ENCODE data around the gene ELMO2. TPM values are rescaled to one million over a fixed set of nuclear protein-coding genes. Genes with fewer than 3 reads are reported as not detected.

The ELMO2 gene
- 79.7 and 91.1 TPM in 2 replicates for total RNA-seq

DNA sequence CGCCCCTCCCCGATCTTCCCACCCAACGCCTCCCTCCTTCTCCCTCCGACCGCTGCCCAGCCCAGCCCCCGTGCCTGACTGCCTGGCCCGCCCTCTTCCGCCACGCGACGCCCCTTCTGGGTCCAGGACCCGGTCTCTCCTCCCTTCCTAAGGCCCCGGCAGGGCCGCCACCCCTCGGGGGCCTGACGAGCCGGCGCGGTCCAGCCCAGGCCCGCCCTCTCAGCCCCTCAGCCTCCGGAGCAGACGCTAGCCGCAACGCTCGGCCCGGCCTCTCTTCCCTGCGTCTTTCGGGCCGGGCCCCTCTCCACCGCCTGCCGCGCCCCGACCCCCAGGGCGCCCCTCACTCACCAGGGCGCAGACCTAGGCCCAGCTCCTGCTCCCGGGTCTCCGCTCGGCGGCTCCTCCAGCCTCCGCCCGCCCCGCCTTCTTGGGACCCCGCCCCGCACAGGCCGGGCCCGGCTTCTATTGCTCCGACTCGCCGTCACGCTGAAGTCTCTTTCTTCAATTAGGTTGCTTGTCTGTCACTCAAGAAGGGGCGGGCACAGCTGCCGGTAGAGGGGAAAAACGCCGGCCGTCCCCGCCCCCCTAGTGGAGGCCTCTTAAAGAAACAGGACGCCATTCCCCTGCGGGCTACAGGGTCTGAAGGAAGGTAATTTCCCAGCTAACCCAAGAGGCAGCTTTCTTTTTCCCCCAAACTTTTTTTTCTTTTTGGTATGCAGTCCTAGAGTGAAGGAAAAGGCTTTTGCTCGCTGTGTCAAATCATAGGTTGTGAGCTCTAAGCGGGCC lies at the start of gene ELMO2:
TSS of gene ELMO2 (minus strand) at position 416 of the 786 bp plus-strand sequence. CDS start 12,133 bp downstream, outside the sequence.
- Mint-ChIP-seq H3K4me3 (peak within 1 kb of the TSS; percentile 94), H3K4me1 (ENCODE audit: low read depth) (peaks cover 68% of the 10 kb centered on the region), H3K36me3 (ENCODE audit: low read depth) (peaks cover 20% of the 10 kb centered on the region), H3K27me3 (ENCODE audit: insufficient read depth) (no peaks in the 10 kb centered on the region), H3K27ac (peak within 1 kb of the TSS; percentile 96), H3K9me3 (no peaks in the 10 kb centered on the region)
- intact Hi-C loops (cut with micrococcal nuclease) = loop anchor here (1.0 to 2.0 kb wide), 10 partner anchors 42 to 1446 kb away; partner anchors contain the start of genes TOMM34, TP53RK and ZNF335
- peak; percentile 94 for DNase-seq (ENCODE audit: low spot score)

DNA sequence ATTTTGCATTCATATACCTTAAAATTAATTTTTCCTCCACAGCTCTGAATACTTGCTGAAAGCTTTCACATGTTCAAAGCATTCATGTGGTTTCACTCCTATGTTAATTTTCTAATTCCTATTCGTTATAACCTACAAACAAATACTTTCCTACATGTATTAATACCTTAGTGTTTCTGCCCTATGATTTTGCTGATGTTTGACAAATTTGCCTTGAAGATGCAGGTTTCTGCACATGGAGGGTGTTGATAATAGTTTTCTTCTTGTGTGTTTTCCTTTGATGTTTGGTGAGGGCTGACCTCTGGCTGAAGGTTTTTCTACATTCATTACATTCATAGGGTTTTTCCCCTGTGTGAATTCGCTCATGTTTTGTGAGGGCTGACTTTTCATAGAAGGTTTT lies 49.3 kb upstream of the ELMO2 start:
- H3K4me1 Mint-ChIP-seq (ENCODE audit: low read depth) = no peaks in the 10 kb centered on the region
- DNase-seq (ENCODE audit: low spot score) = no peak

DNA sequence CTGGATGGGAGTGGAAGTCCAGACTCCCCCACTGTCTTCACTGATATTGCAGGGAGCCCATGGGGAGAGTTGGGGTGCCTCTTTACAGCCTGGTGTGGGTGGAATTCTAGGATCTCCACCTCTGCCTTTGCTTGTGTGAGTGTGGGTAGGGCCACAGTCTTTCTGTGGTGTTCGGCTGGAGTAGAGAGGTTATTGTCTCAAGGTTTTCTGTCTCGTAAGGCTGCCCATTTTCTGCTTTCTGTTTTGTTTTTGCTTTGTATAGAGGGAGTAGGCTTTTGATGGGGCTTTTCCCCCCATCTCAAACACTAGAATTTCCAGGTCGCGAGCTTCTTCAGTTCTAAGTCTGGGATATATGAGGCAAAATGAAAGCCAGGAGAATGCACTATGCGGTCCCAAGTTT lies 40.4 kb upstream of the ELMO2 start:
- Mint-ChIP-seq H3K27me3 (ENCODE audit: insufficient read depth) (peaks cover 19% of the 10 kb centered on the region), H3K4me3 (no peak overlapping the region), H3K36me3 (ENCODE audit: low read depth) (no peaks in the 10 kb centered on the region), H3K4me1 (ENCODE audit: low read depth) (no peaks in the 10 kb centered on the region), H3K27ac (no peak overlapping the region), H3K9me3 (no peaks in the 10 kb centered on the region)
- intact Hi-C loops (cut with micrococcal nuclease) = no loop called here
- DNase-seq (ENCODE audit: low spot score) = no peak

More for the DNA sequence above, 49.3 kb upstream of the ELMO2 start:
- Mint-ChIP-seq H3K27ac (no peak overlapping the region), H3K27me3 (ENCODE audit: insufficient read depth) (peaks cover 10% of the 10 kb centered on the region), H3K4me3 (no peak overlapping the region), H3K9me3 (peaks cover 22% of the 10 kb centered on the region), H3K36me3 (ENCODE audit: low read depth) (no peaks in the 10 kb centered on the region)
- intact Hi-C loops (cut with micrococcal nuclease) = no loop called here

- Mint-ChIP-seq H3K4me3 (no peak overlapping the region), H3K9me3 (no peaks in the 10 kb centered on the region), H3K27me3 (ENCODE audit: insufficient read depth) (peaks cover 24% of the 10 kb centered on the region), H3K27ac (no peak overlapping the region), H3K36me3 (ENCODE audit: low read depth) (no peaks in the 10 kb centered on the region), H3K4me1 (ENCODE audit: low read depth) (no peaks in the 10 kb centered on the region)
- intact Hi-C loops (cut with micrococcal nuclease) = no loop called here
- no peak for DNase-seq (ENCODE audit: low spot score)
Observed at GRCh38 chr20:46439837-46440236, 33.4 kb upstream of the ELMO2 start.

DNA sequence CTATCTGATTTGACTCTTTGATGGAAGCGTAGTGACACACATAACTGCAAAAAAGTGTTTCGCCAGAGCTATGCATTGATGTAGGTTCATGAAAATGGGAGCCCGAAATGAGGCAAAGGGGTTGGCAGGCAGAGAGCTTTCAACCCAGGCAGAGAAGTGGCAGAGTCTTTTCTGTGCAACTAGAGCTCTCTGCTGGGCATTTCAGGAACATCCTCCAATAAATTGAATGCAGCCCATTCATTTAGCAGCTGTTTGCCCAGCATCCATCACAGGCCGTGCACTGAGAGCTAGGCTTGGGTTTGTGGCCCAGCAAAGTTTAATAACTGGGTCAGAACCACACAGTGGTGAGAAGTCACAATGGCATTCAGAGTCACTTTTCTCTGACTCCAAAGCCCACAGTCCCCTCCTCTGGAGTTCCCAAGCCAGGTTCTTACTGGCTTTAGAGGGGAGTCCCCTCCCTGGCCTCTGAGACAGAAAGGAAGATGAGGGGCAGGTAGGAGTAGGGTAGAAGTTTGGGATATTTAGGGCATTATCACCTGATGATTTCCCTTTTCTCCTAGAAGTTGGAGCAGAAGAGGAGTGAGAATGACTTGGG lies 31.8 kb upstream of the ELMO2 start:
- Mint-ChIP-seq H3K27me3 (ENCODE audit: insufficient read depth) (peaks cover 27% of the 10 kb centered on the region), H3K4me1 (ENCODE audit: low read depth) (no peaks in the 10 kb centered on the region), H3K36me3 (ENCODE audit: low read depth) (no peaks in the 10 kb centered on the region), H3K27ac (no peak overlapping the region), H3K9me3 (no peaks in the 10 kb centered on the region), H3K4me3 (no peak overlapping the region)
- intact Hi-C loops (cut with micrococcal nuclease) = loop anchor here (1.0 kb wide), 2 partner anchors 131 to 306 kb away; no protein-coding TSS in a partner anchor
- DNase-seq (ENCODE audit: low spot score) = no peak

GRCh38 chr20:46435146-46435545 lies 28.7 kb upstream of the ELMO2 start:
- intact Hi-C loops (cut with micrococcal nuclease) = no loop called here
- peaks cover 18% of the 10 kb centered on the region for H3K27me3 Mint-ChIP-seq (ENCODE audit: insufficient read depth)
- DNase-seq (ENCODE audit: low spot score) = no peak
- H3K27ac Mint-ChIP-seq = no peak overlapping the region
- H3K36me3 Mint-ChIP-seq (ENCODE audit: low read depth) = no peaks in the 10 kb centered on the region
- H3K9me3 Mint-ChIP-seq = no peaks in the 10 kb centered on the region
- no peaks in the 10 kb centered on the region for H3K4me1 Mint-ChIP-seq (ENCODE audit: low read depth)
- no peak overlapping the region for H3K4me3 Mint-ChIP-seq

GRCh38 chr20:46434597-46434996 lies 28.2 kb upstream of the ELMO2 start:
- no peak for DNase-seq (ENCODE audit: low spot score)
- no peak overlapping the region for H3K27ac Mint-ChIP-seq
- H3K36me3 Mint-ChIP-seq (ENCODE audit: low read depth) = no peaks in the 10 kb centered on the region
- H3K9me3 Mint-ChIP-seq = no peaks in the 10 kb centered on the region
- H3K27me3 Mint-ChIP-seq (ENCODE audit: insufficient read depth) = peaks cover 19% of the 10 kb centered on the region
- no peaks in the 10 kb centered on the region for H3K4me1 Mint-ChIP-seq (ENCODE audit: low read depth)
- intact Hi-C loops (cut with micrococcal nuclease) = no loop called here
- H3K4me3 Mint-ChIP-seq = no peak overlapping the region

GRCh38 chr20:46433051-46433450 lies 26.6 kb upstream of the ELMO2 start:
- intact Hi-C loops (cut with micrococcal nuclease) = no loop called here
- Mint-ChIP-seq H3K4me1 (ENCODE audit: low read depth) (no peaks in the 10 kb centered on the region), H3K27ac (no peak overlapping the region), H3K9me3 (no peaks in the 10 kb centered on the region), H3K36me3 (ENCODE audit: low read depth) (no peaks in the 10 kb centered on the region), H3K4me3 (no peak overlapping the region), H3K27me3 (ENCODE audit: insufficient read depth) (peaks cover 28% of the 10 kb centered on the region)
- no peak for DNase-seq (ENCODE audit: low spot score)

- Mint-ChIP-seq H3K27ac (no peak overlapping the region), H3K36me3 (ENCODE audit: low read depth) (no peaks in the 10 kb centered on the region), H3K4me3 (no peak overlapping the region), H3K4me1 (ENCODE audit: low read depth) (no peaks in the 10 kb centered on the region), H3K27me3 (ENCODE audit: insufficient read depth) (peaks cover 39% of the 10 kb centered on the region), H3K9me3 (no peaks in the 10 kb centered on the region)
- intact Hi-C loops (cut with micrococcal nuclease) = no loop called here
- DNase-seq (ENCODE audit: low spot score) = no peak
Observed at GRCh38 chr20:46430921-46431712, 24.7 kb upstream of the ELMO2 start.

GRCh38 chr20:46427384-46427783 lies 21.0 kb upstream of the ELMO2 start:
- H3K4me1 Mint-ChIP-seq (ENCODE audit: low read depth) = no peaks in the 10 kb centered on the region
- no peak overlapping the region for H3K4me3 Mint-ChIP-seq
- no peaks in the 10 kb centered on the region for H3K9me3 Mint-ChIP-seq
- H3K36me3 Mint-ChIP-seq (ENCODE audit: low read depth) = no peaks in the 10 kb centered on the region
- intact Hi-C loops (cut with micrococcal nuclease) = no loop called here
- DNase-seq (ENCODE audit: low spot score) = no peak
- no peak overlapping the region for H3K27ac Mint-ChIP-seq
- peaks cover 31% of the 10 kb centered on the region for H3K27me3 Mint-ChIP-seq (ENCODE audit: insufficient read depth)

- H3K4me1 Mint-ChIP-seq (ENCODE audit: low read depth) = no peaks in the 10 kb centered on the region
- no peaks in the 10 kb centered on the region for H3K9me3 Mint-ChIP-seq
- peaks cover 37% of the 10 kb centered on the region for H3K27me3 Mint-ChIP-seq (ENCODE audit: insufficient read depth)
- H3K27ac Mint-ChIP-seq = no peak overlapping the region
- intact Hi-C loops (cut with micrococcal nuclease) = no loop called here
- no peak for DNase-seq (ENCODE audit: low spot score)
- H3K4me3 Mint-ChIP-seq = no peak overlapping the region
- no peaks in the 10 kb centered on the region for H3K36me3 Mint-ChIP-seq (ENCODE audit: low read depth)
Observed at GRCh38 chr20:46423882-46424482, 17.6 kb upstream of the ELMO2 start.

GRCh38 chr20:46423342-46423741 lies 16.9 kb upstream of the ELMO2 start:
- DNase-seq (ENCODE audit: low spot score) = no peak
- H3K4me1 Mint-ChIP-seq (ENCODE audit: low read depth) = no peaks in the 10 kb centered on the region
- H3K4me3 Mint-ChIP-seq = no peak overlapping the region
- H3K9me3 Mint-ChIP-seq = no peaks in the 10 kb centered on the region
- H3K27me3 Mint-ChIP-seq (ENCODE audit: insufficient read depth) = peaks cover 39% of the 10 kb centered on the region
- intact Hi-C loops (cut with micrococcal nuclease) = no loop called here
- no peaks in the 10 kb centered on the region for H3K36me3 Mint-ChIP-seq (ENCODE audit: low read depth)
- H3K27ac Mint-ChIP-seq = no peak overlapping the region

Data from activated T-helper 1 cell treated with anti-CD3 and anti-CD28 coated beads, Interleukin-12 subunit alpha, Interleukin-12 subunit beta, Interleukin-2, Interleukin-4 antibody, amounts not matched to agents 30 ng/mL and 10 ng/mL and 1 ng/mL, durations not matched to agents 14 hours and 24 hours and 36 hours (primary cell).